Choroid plexus epithelial cell (primary cell): ENCODE measurements around the gene UBIAD1.
A peak's percentile ranks its signal among the peaks of the same experiment; 100 is the strongest.

ENCODE experiments used
- DNase-seq: peaks from one replicate; pipeline ENCODE4 v3.0.0-alpha.2; 2010; ENCODE audit warnings: low read depth
- H3K4me3 ChIP-seq: 2 replicates; pipeline ENCODE4 v1.5.1; 2011; ENCODE audit warnings: low read depth, mild to moderate bottlenecking, control low read depth, low read length, moderate library complexity
- TF ChIP-seq, protein P1 (sequence below): conservative IDR thresholded peaks from 2 replicates; pipeline ENCODE4 v1.5.1; 2011; ENCODE audit warnings: low read depth, mild to moderate bottlenecking, control low read depth, inconsistent platforms, low read length, moderate library complexity

UBIAD1 gene

DNA sequence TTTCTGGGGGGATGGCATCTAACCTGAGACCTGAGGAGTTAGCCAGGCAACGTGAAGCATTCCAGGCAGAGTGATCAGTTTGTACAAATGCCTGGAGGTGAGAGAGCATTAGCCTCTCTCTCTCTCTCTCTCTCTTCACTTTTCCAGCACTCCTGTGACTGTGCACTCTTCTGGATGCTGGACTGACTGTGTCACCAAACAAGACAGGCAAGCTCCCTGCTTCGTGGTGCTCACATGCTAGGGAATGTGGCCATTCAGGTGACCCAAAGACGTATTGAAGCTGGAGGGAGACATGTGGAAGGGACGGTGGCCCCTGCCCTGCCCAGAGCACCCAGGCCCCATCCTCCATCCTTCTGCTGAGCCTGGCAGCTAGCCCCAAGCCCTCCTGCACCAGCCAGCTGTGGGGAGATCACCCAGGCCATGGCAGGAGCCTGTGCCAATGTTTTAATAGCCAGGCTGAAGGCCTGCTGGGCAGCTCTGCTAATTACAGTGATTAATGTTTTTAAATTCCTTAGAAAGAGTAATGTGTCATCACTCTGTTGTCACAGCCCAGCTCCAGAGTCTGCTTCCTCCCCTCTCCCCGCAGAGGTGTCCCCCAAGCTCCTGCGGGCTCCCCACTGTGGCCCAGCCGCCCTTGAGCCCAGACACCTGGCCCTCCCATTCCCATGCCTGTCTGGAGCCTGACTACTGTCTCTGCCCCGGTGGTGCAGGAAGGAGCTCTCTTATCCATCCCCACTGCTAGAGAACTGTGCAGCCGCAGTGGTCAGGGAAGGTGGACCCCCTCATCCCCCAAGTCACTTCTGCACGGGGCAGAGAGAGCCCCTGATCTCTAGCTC is 48.9 kb downstream of the UBIAD1 start:
- TF ChIP-seq, protein P1, sequence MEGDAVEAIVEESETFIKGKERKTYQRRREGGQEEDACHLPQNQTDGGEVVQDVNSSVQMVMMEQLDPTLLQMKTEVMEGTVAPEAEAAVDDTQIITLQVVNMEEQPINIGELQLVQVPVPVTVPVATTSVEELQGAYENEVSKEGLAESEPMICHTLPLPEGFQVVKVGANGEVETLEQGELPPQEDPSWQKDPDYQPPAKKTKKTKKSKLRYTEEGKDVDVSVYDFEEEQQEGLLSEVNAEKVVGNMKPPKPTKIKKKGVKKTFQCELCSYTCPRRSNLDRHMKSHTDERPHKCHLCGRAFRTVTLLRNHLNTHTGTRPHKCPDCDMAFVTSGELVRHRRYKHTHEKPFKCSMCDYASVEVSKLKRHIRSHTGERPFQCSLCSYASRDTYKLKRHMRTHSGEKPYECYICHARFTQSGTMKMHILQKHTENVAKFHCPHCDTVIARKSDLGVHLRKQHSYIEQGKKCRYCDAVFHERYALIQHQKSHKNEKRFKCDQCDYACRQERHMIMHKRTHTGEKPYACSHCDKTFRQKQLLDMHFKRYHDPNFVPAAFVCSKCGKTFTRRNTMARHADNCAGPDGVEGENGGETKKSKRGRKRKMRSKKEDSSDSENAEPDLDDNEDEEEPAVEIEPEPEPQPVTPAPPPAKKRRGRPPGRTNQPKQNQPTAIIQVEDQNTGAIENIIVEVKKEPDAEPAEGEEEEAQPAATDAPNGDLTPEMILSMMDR: no peak
- no peak overlapping the region for H3K4me3 ChIP-seq
- DNase-seq: no peak

DNA sequence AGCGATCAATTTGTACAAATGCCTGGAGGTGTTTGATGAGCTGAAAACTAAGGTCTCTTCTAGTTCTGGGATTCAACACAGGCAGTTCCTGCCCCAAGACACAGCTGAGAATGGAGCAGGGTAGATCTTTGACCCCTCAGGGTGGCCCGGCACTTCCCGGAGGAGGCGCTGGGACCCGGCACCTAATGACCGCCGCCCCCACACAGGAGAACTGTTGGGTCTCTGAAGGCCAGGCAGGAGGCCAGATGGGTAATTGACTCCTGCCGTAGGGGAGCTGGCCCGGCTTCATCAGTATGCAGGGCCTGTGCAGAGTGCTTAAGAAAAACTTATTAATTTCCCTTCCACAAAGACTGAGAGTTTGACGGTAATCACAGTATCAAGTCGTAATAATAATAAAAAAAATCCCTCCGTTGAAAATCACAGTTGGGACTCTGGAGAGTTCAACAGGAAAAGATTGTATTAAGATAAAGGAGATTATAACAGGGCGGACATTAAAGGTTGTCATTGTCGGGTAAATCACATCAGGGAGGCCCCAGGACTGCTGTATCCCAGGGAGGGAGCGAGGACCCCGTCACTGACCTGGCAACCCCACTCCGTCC is 51.7 kb downstream of the UBIAD1 start:
- H3K4me3 ChIP-seq: no peak overlapping the region
- no peak for DNase-seq
- TF ChIP-seq, protein P1: no peak

DNA sequence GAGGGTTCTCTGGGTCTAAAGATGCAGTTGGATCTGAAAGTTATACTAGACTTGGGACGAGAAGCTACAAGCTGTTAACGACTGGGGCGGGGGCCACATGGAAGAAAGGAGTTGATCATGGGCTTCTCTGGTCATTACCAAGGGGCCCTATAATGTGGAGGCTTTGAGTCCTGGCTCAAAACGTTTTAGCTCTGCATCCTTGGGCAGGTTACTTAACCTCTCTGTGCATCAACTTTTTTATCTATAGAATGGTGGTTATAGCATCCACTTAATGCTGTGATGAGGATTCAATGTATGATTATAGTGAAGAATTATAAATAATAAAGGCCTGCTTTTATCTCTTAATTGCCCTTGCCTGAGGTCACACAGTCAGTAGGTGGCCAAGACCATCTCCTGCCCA is 53.1 kb downstream of the UBIAD1 start:
- TF ChIP-seq, protein P1: no peak
- no peak for DNase-seq
- no peak overlapping the region for H3K4me3 ChIP-seq

DNA sequence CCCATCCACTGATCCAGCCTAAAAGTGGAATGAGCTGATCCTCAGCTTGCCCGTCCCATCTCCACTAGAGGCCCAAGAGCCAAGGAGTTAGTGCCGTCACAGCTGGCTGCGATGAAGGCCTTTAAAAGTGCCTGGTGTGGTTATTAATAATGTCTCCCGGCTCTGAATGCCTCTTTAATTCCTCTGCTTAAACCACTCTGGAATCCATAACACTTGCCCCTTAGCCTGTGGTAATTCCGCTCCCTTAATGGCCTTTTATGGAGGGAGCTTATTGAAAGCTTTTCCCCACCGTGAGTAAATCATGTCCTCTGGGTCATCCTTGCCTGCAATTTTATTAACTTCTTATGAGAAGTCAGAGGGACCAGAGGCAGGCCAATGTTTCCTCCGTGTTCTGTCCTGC is 55.4 kb downstream of the UBIAD1 start:
- no peak overlapping the region for H3K4me3 ChIP-seq
- DNase-seq: no peak
- TF ChIP-seq, protein P1: no peak

DNA sequence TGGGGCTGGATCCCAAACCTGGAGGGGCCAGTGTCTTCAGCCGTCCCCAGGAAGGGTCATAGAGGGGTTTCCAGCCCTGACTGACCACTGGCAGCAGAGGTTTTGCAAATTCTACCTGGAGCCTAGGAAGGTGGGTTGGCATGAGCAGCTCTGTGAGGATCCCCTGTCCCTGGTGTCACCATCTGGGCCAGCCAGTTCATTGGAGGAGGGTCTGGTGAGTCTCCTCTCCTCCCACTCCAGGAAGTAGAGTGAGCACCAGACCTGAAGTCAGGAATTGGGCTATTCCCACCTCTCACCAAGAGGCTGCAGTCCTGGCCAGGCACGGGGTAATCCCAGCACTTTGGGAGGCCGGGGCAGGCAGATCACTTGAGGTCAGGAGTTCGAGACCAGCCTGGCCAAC is 57.4 kb downstream of the UBIAD1 start:
- DNase-seq: no peak
- H3K4me3 ChIP-seq: no peak overlapping the region
- TF ChIP-seq, protein P1: no peak

- TF ChIP-seq, protein P1: no peak
- no peak overlapping the region for H3K4me3 ChIP-seq
- peak; percentile 16 for DNase-seq
Measured at GRCh38 chr1:11331036-11331944, 58.3 kb downstream of the UBIAD1 start.
